Keratinocyte (primary cell): ENCODE results near the gene MYL4. TPM values are rescaled to one million over a fixed set of nuclear protein-coding genes. Genes with fewer than 3 reads are reported as not detected.

Experiments used
- DNase-seq: peaks from one replicate; pipeline ENCODE4 v3.0.0-alpha.2; 2011; ENCODE audit warnings: low read depth, missing footprints, low spot score
- FAIRE-seq: peaks from 2 replicates; lab custom pipeline; 2011; peaks lifted over from hg19 to GRCh38; lab: Jason Lieb, UNC
- H2AFZ ChIP-seq: 2 replicates; pipeline ENCODE4 v1.6.0; 2012; ENCODE audit warnings: low read length, control low read depth, inconsistent platforms; ENCODE audit not compliant: control insufficient read depth
- H3K27ac ChIP-seq: 2 replicates; pipeline ENCODE4 v1.5.1; 2011; ENCODE audit warnings: low read length; ENCODE audit not compliant: control insufficient read depth, insufficient read depth
- H3K27me3 ChIP-seq: 3 replicates; pipeline ENCODE4 v1.6.0; 2011; ENCODE audit warnings: low read length; ENCODE audit not compliant: control insufficient read depth, insufficient read depth; ENCODE audit errors: extremely low read depth
- H3K36me3 ChIP-seq, 2 experiments: 2 replicates in 1 of 2; 3 replicates in 1 of 2; pipeline ENCODE4 v1.5.1; 2011; ENCODE audit warnings: low read length in 2 of 2, mild to moderate bottlenecking in 1 of 2; ENCODE audit not compliant: control insufficient read depth in 2 of 2, insufficient read depth in 2 of 2; ENCODE audit errors: extremely low read depth in 1 of 2
- H3K4me1 ChIP-seq: 3 replicates; pipeline ENCODE4 v1.5.1; 2011; ENCODE audit warnings: low read length; ENCODE audit not compliant: control insufficient read depth, insufficient read depth; ENCODE audit errors: extremely low read depth
- H3K4me2 ChIP-seq: 3 replicates; pipeline ENCODE4 v1.6.0; 2011; ENCODE audit warnings: low read depth, low read length; ENCODE audit not compliant: control insufficient read depth, insufficient read depth; ENCODE audit errors: extremely low read depth
- H3K4me3 ChIP-seq, 3 experiments: fragments of 200-600 bp in 1 of 3; sonication (generic) in 1 of 3; 2 replicates in 2 of 3; 3 replicates in 1 of 3; pipeline ENCODE4 v1.5.1; 2011 to 2016; ENCODE audit warnings: low read length in 3 of 3, mild to moderate bottlenecking in 3 of 3, control low read depth in 2 of 3, inconsistent platforms in 1 of 3, low read depth in 1 of 3, mixed read lengths in 1 of 3, mixed run types in 1 of 3, moderate library complexity in 1 of 3; ENCODE audit not compliant: control insufficient read depth in 2 of 3, insufficient read depth in 2 of 3; ENCODE audit errors: extremely low read depth in 1 of 3
- H3K79me2 ChIP-seq: 2 replicates; pipeline ENCODE4 v1.6.0; 2012; ENCODE audit warnings: low read length; ENCODE audit not compliant: control insufficient read depth, insufficient read depth
- H3K9ac ChIP-seq: 3 replicates; pipeline ENCODE4 v1.6.0; 2011; ENCODE audit warnings: low read length; ENCODE audit not compliant: control insufficient read depth, insufficient read depth; ENCODE audit errors: extremely low read depth
- H3K9me1 ChIP-seq: 3 replicates; pipeline ENCODE4 v1.6.0; 2011; ENCODE audit warnings: low read length; ENCODE audit not compliant: control insufficient read depth, insufficient read depth; ENCODE audit errors: extremely low read depth
- H3K9me3 ChIP-seq: 2 replicates; pipeline ENCODE4 v1.5.1; 2012; ENCODE audit warnings: low read depth, low read length; ENCODE audit not compliant: control insufficient read depth
- H4K20me1 ChIP-seq: 3 replicates; pipeline ENCODE4 v1.6.0; 2011; ENCODE audit warnings: low read length; ENCODE audit not compliant: control insufficient read depth, insufficient read depth; ENCODE audit errors: extremely low read depth
- CTCF ChIP-seq, 3 experiments: IDR thresholded peaks in 1 of 3; conservative IDR thresholded peaks in 1 of 3; optimal IDR thresholded peaks in 1 of 3; 2 replicates in 2 of 3; 3 replicates in 1 of 3; pipeline versions ENCODE3 to v1.5.1; 2011; ENCODE audit warnings: low read length in 3 of 3, mild to moderate bottlenecking in 3 of 3, moderate library complexity in 2 of 3, control low read depth in 1 of 3, inconsistent platforms in 1 of 3; ENCODE audit not compliant: insufficient read depth in 2 of 3; ENCODE audit errors: extremely low read depth in 1 of 3
- EZH2 ChIP-seq: IDR thresholded peaks from one replicate; pipeline ENCODE4 v1.6.1; 2012; ENCODE audit warnings: inconsistent platforms, mild to moderate bottlenecking, low read length, moderate library complexity
- dilution Hi-C: fragments of 300-500 bp; cut with MboI; formaldehyde crosslinking; loops from one replicate; pipeline ENCODE4 v1.7.0; 2020; ENCODE audit warnings: low sequenced_read_pairs; ENCODE audit not compliant: extremely low pct_ligation_motif_present
- polyA plus RNA-seq, 5 experiments: library from polyadenylated mRNA; depleted of rRNA in 3 of 5; stranded (reverse) in 3 of 5; stranded (forward) in 1 of 5; unstranded in 1 of 5; fragments of >200 nt; gene quantifications; 1 replicate in 1 of 5; 2 replicates in 3 of 5; 3 replicates in 1 of 5; pipeline versions ENCODE4 v1.2.1 to v1.2.3, GENCODE V29; 2011 to 2012; ENCODE audit warnings: missing spikeins in 2 of 5, low read depth in 1 of 5, low replicate concordance in 1 of 5

Gene MYL4
- polyA plus RNA-seq, 1 donor (not counting 4 experiments of a cell fraction or from before 2014, with no cell fraction given): not detected

GRCh38 chr17:47200325-47200664 is 8.9 kb upstream of the MYL4 start:
- H2AFZ ChIP-seq: no peak overlapping the region
- H3K9me3 ChIP-seq: no peaks in the 10 kb centered on the region
- no peaks in the 10 kb centered on the region for H4K20me1 ChIP-seq
- H3K79me2 ChIP-seq: no peaks in the 10 kb centered on the region
- DNase-seq (no peak), FAIRE-seq (no peak)
- no peak overlapping the region for H3K4me3 ChIP-seq
- TF ChIP-seq EZH2 (no peak), CTCF (optimal IDR thresholded peaks at IDR 0.05 in 1 of 3, IDR thresholded peaks at IDR 0.05 in 1 of 3, conservative IDR thresholded peaks at IDR 0.05 in 1 of 3; ENCODE audit: extremely low read depth in 1 of 3, insufficient read depth in 2 of 3, low read length in 3 of 3) (no peak)
- H3K36me3 ChIP-seq: no peaks in the 10 kb centered on the region
- H3K27me3 ChIP-seq: no peaks in the 10 kb centered on the region
- H3K9ac ChIP-seq: no peak overlapping the region
- no peak overlapping the region for H3K27ac ChIP-seq
- no peaks in the 10 kb centered on the region for H3K9me1 ChIP-seq
- H3K4me2 ChIP-seq: no peak overlapping the region
- peaks cover 4% of the 10 kb centered on the region for H3K4me1 ChIP-seq
- dilution Hi-C loops: no loop called here

- H3K9me3 ChIP-seq: no peaks in the 10 kb centered on the region
Measured at GRCh38 chr17:47201166-47201565, 8.0 kb upstream of the MYL4 start.

More at GRCh38 chr17:47201166-47201565, 8.0 kb upstream of the MYL4 start:
- Histone ChIP-seq H3K4me2 (no peak overlapping the region), H3K27me3 (no peaks in the 10 kb centered on the region), H3K9ac (no peak overlapping the region), H3K4me1 (peaks cover 11% of the 10 kb centered on the region), H3K79me2 (no peaks in the 10 kb centered on the region), H3K27ac (no peak overlapping the region), H2AFZ (no peak overlapping the region), H3K36me3 (no peaks in the 10 kb centered on the region), H4K20me1 (no peaks in the 10 kb centered on the region), H3K9me1 (no peaks in the 10 kb centered on the region), H3K4me3 (no peak overlapping the region)
- FAIRE-seq (no peak), DNase-seq (no peak)
- dilution Hi-C loops: no loop called here
- TF ChIP-seq CTCF (optimal IDR thresholded peaks at IDR 0.05 in 1 of 3, IDR thresholded peaks at IDR 0.05 in 1 of 3, conservative IDR thresholded peaks at IDR 0.05 in 1 of 3; ENCODE audit: extremely low read depth in 1 of 3, insufficient read depth in 2 of 3, low read length in 3 of 3): no peak
- TF ChIP-seq EZH2: no peak
